Naive thymus-derived CD8-positive, alpha-beta T cell (primary cell): ENCODE data around the gene ANO2. TPM values are rescaled to one million over a fixed set of nuclear protein-coding genes. Genes with fewer than 3 reads are reported as not detected.

Experiments used
- ATAC-seq, 2 donors: fragments of 150-1000 bp; cut with Tn5 transposase in 1 of 2; sonication (Bioruptor Pico), chemical (Tn5 transposase) in 1 of 2; 1 replicate in 1 of 2; 2 replicates in 1 of 2; pipeline ENCODE4 v1.10.0; 2021; ENCODE audit warnings: mild to moderate bottlenecking in 2 of 2, moderate library complexity in 2 of 2
- POLR2A ChIA-PET: fragments of 350-600 bp; sonication (Branson Sonifier 250); formaldehyde crosslinking; loops from one replicate; lab custom pipeline; 2021; ENCODE audit warnings: antibody characterized with exemption; lab: Charles Lee
- DNase-seq, 10 donors: peaks; one replicate each; pipeline versions ENCODE4 v3.0.0 to v3.0.0-alpha.2; 2020 to 2022
- H3K27ac Mint-ChIP-seq, 10 donors: one replicate each; pipeline ENCODE4 v1.8.0; 2020 to 2022; ENCODE audit warnings: mild to moderate bottlenecking in 10 of 10, mixed read lengths in 10 of 10, moderate library complexity in 4 of 10, inconsistent platforms in 1 of 10
- H3K27me3 Mint-ChIP-seq, 5 donors: one replicate each; pipeline ENCODE4 v1.8.0; 2021 to 2022; ENCODE audit warnings: mixed read lengths in 5 of 5
- H3K36me3 Mint-ChIP-seq, 3 donors: one replicate each; pipeline ENCODE4 v1.8.0; 2020 to 2022; ENCODE audit warnings: mixed read lengths in 3 of 3, mild to moderate bottlenecking in 2 of 3, inconsistent platforms in 1 of 3
- H3K4me1 Mint-ChIP-seq, 4 donors: one replicate each; pipeline ENCODE4 v1.8.0; 2021 to 2022; ENCODE audit warnings: mixed read lengths in 4 of 4
- H3K4me3 Mint-ChIP-seq, 10 donors: one replicate each; pipeline ENCODE4 v1.8.0; 2020 to 2022; ENCODE audit warnings: mild to moderate bottlenecking in 10 of 10, mixed read lengths in 10 of 10, moderate library complexity in 6 of 10, inconsistent platforms in 1 of 10
- H3K9me3 Mint-ChIP-seq, 9 donors: one replicate each; pipeline ENCODE4 v1.8.0; 2020 to 2022; ENCODE audit warnings: mixed read lengths in 9 of 9, mild to moderate bottlenecking in 3 of 9, inconsistent platforms in 1 of 9, moderate library complexity in 1 of 9
- polyA plus RNA-seq, 3 donors: library from polyadenylated mRNA; unstranded; fragments of 300-500 nt; fragmentation: Illumina TruSeq; gene quantifications; one replicate each; pipeline ENCODE4 v1.2.3, GENCODE V29; 2021
- total RNA-seq, 8 experiments: library from RNA in 2 of 8; stranded (reverse) in 2 of 8; gene quantifications; one replicate each; pipeline ENCODE4 v1.2.3 and lab custom pipeline; 2021 to 2026

ANO2 gene
- total and polyA plus RNA-seq, 5 experiments from 2014 or later = not detected

DNA sequence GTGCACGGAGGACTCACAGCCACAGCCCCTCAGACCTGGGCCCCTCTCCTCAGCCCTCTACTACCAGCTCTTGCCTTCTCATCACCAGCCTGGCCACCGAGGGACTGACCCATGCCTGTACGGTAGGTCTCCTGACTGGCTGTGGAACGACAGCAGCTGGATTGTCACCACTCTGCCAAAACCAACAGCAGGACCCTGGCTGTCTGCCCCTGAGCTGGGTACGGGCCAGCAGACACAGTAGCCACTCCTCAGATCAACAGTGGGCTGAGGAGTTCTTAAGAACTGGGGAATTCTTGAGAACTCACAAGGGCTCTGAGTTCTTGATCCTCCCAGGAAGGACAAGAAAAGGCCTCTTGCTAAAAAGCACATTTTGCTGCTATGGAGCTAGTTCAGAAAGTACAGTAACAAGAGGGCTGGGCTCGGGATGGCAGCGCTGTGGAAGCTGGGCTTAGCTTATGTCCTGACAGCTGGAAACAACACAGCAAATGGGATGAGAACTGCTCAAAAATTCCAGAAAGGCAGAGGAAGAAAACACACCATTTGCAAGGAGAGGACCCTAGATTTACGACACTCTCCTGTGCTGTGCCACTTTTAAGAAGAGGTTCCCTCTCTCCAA is 176.4 kb downstream of the ANO2 start:
- Mint-ChIP-seq H3K9me3 (no peaks in the 10 kb centered on the region), H3K4me1 (no peaks in the 10 kb centered on the region), H3K27me3 (peaks cover 0 to 19% (median 9%) of the 10 kb centered on the region in 5 donors), H3K36me3 (no peaks in the 10 kb centered on the region), H3K27ac (no peak overlapping the region), H3K4me3 (no peak overlapping the region)
- DNase-seq (no peak), ATAC-seq (no peak)
- POLR2A ChIA-PET = no interaction called here

- H3K4me3 Mint-ChIP-seq = no peak overlapping the region
- peaks cover 0 to 19% (median 8%) of the 10 kb centered on the region in 5 donors for H3K27me3 Mint-ChIP-seq
- ATAC-seq = no peak
- H3K36me3 Mint-ChIP-seq = no peaks in the 10 kb centered on the region
- no peaks in the 10 kb centered on the region for H3K9me3 Mint-ChIP-seq
- POLR2A ChIA-PET = no interaction called here
- no peak for DNase-seq
- no peak overlapping the region for H3K27ac Mint-ChIP-seq
- H3K4me1 Mint-ChIP-seq = no peaks in the 10 kb centered on the region
Measured at GRCh38 chr12:5768171-5768570, 176.9 kb downstream of the ANO2 start.

- POLR2A ChIA-PET = no interaction called here
- H3K27ac Mint-ChIP-seq = no peak overlapping the region
- ATAC-seq = no peak
Measured at GRCh38 chr12:5758347-5758746, 186.7 kb downstream of the ANO2 start.

GRCh38 chr12:5756338-5756842 is 188.7 kb downstream of the ANO2 start:
- no peak for DNase-seq
- Mint-ChIP-seq H3K27ac (no peak overlapping the region), H3K9me3 (peaks cover 4 to 17% (median 12%) of the 10 kb centered on the region in 9 donors), H3K36me3 (peaks cover 0 to 9% (median 7%) of the 10 kb centered on the region in 3 donors), H3K4me1 (no peaks in the 10 kb centered on the region), H3K4me3 (no peak overlapping the region), H3K27me3 (peaks cover 19 to 36% (median 26%) of the 10 kb centered on the region in 5 donors)
- POLR2A ChIA-PET = no interaction called here
- ATAC-seq = no peak

More at GRCh38 chr12:5758347-5758746, 186.7 kb downstream of the ANO2 start:
- Mint-ChIP-seq H3K4me1 (no peaks in the 10 kb centered on the region), H3K9me3 (peaks cover 4 to 17% (median 12%) of the 10 kb centered on the region in 9 donors), H3K36me3 (peaks cover 0 to 9% (median 7%) of the 10 kb centered on the region in 3 donors), H3K27me3 (peaks cover 21 to 36% (median 26%) of the 10 kb centered on the region in 5 donors), H3K4me3 (no peak overlapping the region)
- no peak for DNase-seq

GRCh38 chr12:5748027-5748426 is 197.0 kb downstream of the ANO2 start:
- peak overlapping the region in 3 of 10 donors; percentile 9 to 61 (median 18) for H3K27ac Mint-ChIP-seq
- no peaks in the 10 kb centered on the region for H3K9me3 Mint-ChIP-seq
- POLR2A ChIA-PET = interaction anchor here (0.7 kb wide), 1 partner anchor 823 kb away, joined by 3 read pairs; no protein-coding TSS in a partner anchor
- DNase-seq = no peak
- H3K36me3 Mint-ChIP-seq = no peaks in the 10 kb centered on the region
- peak overlapping the region in 2 of 10 donors; percentile 5 to 53 for H3K4me3 Mint-ChIP-seq
- H3K27me3 Mint-ChIP-seq = no peaks in the 10 kb centered on the region
- H3K4me1 Mint-ChIP-seq = peaks cover 18 to 36% (median 20%) of the 10 kb centered on the region in 4 donors
- ATAC-seq = no peak

GRCh38 chr12:5746917-5747316 is 198.1 kb downstream of the ANO2 start:
- ATAC-seq = peak; percentile 54 to 69
- H3K27ac Mint-ChIP-seq = peak overlapping the region in 8 of 10 donors; percentile 35 to 87 (median 50)

GRCh38 chr12:5746036-5746908 is 198.8 kb downstream of the ANO2 start:
- Mint-ChIP-seq H3K27me3 (no peaks in the 10 kb centered on the region), H3K27ac (peak overlapping the region in 7 of 10 donors; percentile 35 to 87 (median 51)), H3K36me3 (no peaks in the 10 kb centered on the region), H3K4me1 (peaks cover 18 to 36% (median 20%) of the 10 kb centered on the region in 4 donors), H3K9me3 (no peaks in the 10 kb centered on the region), H3K4me3 (peak overlapping the region in 4 of 10 donors; percentile 3 to 63 (median 46))
- ATAC-seq = no peak
- DNase-seq = no peak
- POLR2A ChIA-PET = interaction anchor here (0.7 kb wide), 1 partner anchor 49 kb away, joined by 3 read pairs; no protein-coding TSS in a partner anchor

More at GRCh38 chr12:5746917-5747316, 198.1 kb downstream of the ANO2 start:
- no peaks in the 10 kb centered on the region for H3K9me3 Mint-ChIP-seq
- H3K4me1 Mint-ChIP-seq = peaks cover 18 to 36% (median 20%) of the 10 kb centered on the region in 4 donors
- POLR2A ChIA-PET = interaction anchor here (0.7 kb wide), 1 partner anchor 48 kb away, joined by 3 read pairs; no protein-coding TSS in a partner anchor
- peak in 3 of 10 donors; percentile 5 to 46 (median 43) for DNase-seq
- no peaks in the 10 kb centered on the region for H3K27me3 Mint-ChIP-seq
- no peaks in the 10 kb centered on the region for H3K36me3 Mint-ChIP-seq
- peak overlapping the region in 6 of 10 donors; percentile 2 to 63 (median 24) for H3K4me3 Mint-ChIP-seq

DNA sequence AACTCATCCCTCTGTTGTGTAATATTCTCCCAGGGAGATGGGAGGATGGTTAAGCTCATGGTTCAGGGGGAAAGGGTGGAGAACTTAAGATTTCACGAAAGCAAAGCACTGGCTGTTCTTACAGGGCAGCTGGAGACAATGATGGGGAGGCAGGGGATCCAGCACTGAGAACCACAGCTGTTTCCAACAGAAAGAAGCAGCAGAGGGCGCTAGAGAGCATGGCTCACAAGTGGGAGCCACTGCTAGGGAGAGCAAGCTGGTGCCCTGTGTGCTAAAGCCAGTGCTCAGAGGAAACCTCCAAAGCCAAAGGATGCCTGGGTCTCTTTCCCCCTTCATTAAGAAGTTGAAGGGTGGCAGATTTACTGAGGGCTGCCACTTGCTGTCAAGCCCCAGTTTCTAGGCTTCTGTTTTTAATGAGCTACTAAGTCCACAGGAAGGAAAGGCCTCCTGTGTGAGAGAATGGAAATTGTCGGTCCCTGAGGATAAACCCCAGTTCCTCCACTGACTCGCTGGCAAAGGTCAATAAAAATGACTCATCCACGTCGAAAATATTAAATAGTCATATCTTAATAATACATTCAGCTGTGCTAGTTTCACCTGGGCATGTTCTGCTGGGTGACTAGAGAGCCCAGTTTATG is 199.7 kb downstream of the ANO2 start:
- H3K4me3 Mint-ChIP-seq = no peak overlapping the region
- peaks cover 18 to 36% (median 20%) of the 10 kb centered on the region in 4 donors for H3K4me1 Mint-ChIP-seq
- peak overlapping the region in 4 of 10 donors; percentile 15 to 86 (median 44) for H3K27ac Mint-ChIP-seq
- DNase-seq = peak; percentile 16 to 72 (median 44)
- peak; percentile 57 to 64 for ATAC-seq
- H3K27me3 Mint-ChIP-seq = peaks cover 0 to 5% (median 0%) of the 10 kb centered on the region in 5 donors
- H3K9me3 Mint-ChIP-seq = no peaks in the 10 kb centered on the region
- no peaks in the 10 kb centered on the region for H3K36me3 Mint-ChIP-seq
- POLR2A ChIA-PET = no interaction called here

DNA sequence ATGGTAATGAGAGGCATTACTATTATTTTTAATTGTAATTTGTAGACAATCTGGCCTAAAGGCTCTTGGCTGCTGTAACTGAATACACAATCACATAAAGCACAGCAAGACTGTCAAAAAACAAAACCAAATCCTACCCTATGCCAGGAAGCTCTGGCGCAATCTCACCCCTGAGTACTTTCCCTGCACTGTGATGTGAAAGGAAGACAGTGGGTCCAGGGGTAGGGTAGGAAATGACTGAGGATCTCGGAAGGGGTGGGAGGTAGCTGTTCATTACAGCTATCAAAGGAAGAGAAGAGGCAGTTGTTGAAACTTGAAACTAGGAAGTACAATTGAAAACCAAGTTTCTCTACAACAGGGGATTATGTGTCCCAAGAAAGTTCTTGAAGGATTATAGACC is 202.8 kb downstream of the ANO2 start:
- H3K36me3 Mint-ChIP-seq = no peaks in the 10 kb centered on the region

GRCh38 chr12:5739917-5740316 is 205.1 kb downstream of the ANO2 start:
- Mint-ChIP-seq H3K27me3 (peaks cover 0 to 5% (median 0%) of the 10 kb centered on the region in 5 donors), H3K4me3 (no peak overlapping the region), H3K9me3 (no peaks in the 10 kb centered on the region), H3K4me1 (peaks cover 0 to 8% (median 3%) of the 10 kb centered on the region in 4 donors), H3K36me3 (no peaks in the 10 kb centered on the region), H3K27ac (no peak overlapping the region)
- DNase-seq (no peak), ATAC-seq (no peak)
- POLR2A ChIA-PET = no interaction called here

More for the DNA sequence above, 202.8 kb downstream of the ANO2 start:
- ATAC-seq (no peak), DNase-seq (no peak)
- peaks cover 6 to 20% (median 9%) of the 10 kb centered on the region in 4 donors for H3K4me1 Mint-ChIP-seq
- H3K4me3 Mint-ChIP-seq = no peak overlapping the region
- no peak overlapping the region for H3K27ac Mint-ChIP-seq
- H3K9me3 Mint-ChIP-seq = no peaks in the 10 kb centered on the region
- peaks cover 0 to 5% (median 0%) of the 10 kb centered on the region in 5 donors for H3K27me3 Mint-ChIP-seq
- POLR2A ChIA-PET = no interaction called here

DNA sequence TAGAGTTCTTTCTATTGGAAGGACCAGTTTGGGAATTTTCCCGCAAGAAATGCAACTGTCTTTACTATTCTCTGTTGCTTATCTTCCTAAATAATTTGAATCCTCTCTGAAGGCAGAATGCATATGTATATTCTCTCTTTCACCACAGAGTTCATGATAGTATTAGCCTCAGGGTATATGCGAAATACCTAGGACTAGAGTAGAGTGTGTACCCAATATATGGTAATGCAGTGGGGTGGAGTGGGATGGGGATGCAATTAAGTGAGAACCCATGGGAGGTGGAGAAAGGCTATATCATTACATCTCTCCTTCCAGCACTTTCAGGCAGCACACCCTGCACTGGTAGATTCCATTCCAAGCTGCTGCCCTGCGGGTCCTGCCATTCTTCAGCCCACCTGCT is 207.3 kb downstream of the ANO2 start:
- POLR2A ChIA-PET = no interaction called here
- no peak overlapping the region for H3K27ac Mint-ChIP-seq
- no peaks in the 10 kb centered on the region for H3K36me3 Mint-ChIP-seq
- peaks cover 0 to 5% (median 0%) of the 10 kb centered on the region in 5 donors for H3K27me3 Mint-ChIP-seq
- H3K9me3 Mint-ChIP-seq = no peaks in the 10 kb centered on the region
- H3K4me1 Mint-ChIP-seq = peaks cover 0 to 8% (median 2%) of the 10 kb centered on the region in 4 donors
- no peak overlapping the region for H3K4me3 Mint-ChIP-seq
- ATAC-seq = no peak
- no peak for DNase-seq

DNA sequence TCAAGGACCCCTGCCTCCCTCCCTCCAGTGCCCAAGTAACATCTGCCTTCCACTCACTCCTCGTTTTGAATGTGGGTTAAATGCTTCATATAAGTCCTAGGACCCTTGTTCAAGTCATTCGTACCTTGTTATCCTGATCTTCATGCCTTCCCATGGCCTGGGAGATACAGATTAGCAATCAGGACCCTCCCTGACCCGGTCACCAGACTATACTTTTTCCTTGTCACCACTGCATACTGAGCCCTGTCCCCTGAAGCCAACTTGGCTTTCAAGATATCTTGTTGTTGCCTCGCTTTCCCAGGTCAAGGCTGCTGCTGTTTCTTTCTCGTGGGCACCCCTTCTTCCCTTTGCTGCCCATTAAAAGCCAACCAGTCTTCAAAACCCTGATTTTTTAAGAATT is 208.5 kb downstream of the ANO2 start:
- POLR2A ChIA-PET = no interaction called here
- H3K4me1 Mint-ChIP-seq = peaks cover 0 to 8% (median 2%) of the 10 kb centered on the region in 4 donors

More for the DNA sequence above, 208.5 kb downstream of the ANO2 start:
- H3K36me3 Mint-ChIP-seq = no peaks in the 10 kb centered on the region
- H3K9me3 Mint-ChIP-seq = no peaks in the 10 kb centered on the region
- no peak overlapping the region for H3K27ac Mint-ChIP-seq
- DNase-seq (no peak), ATAC-seq (no peak)
- no peak overlapping the region for H3K4me3 Mint-ChIP-seq
- peaks cover 0 to 9% (median 0%) of the 10 kb centered on the region in 5 donors for H3K27me3 Mint-ChIP-seq
